ENCODE measurements around the gene DOCK1.
"Not testable (repeated sequence)": the region's sequence is repeated elsewhere in the genome, so short reads cannot be mapped to it uniquely, and the experiment has no call there.

DOCK1 gene

DNA sequence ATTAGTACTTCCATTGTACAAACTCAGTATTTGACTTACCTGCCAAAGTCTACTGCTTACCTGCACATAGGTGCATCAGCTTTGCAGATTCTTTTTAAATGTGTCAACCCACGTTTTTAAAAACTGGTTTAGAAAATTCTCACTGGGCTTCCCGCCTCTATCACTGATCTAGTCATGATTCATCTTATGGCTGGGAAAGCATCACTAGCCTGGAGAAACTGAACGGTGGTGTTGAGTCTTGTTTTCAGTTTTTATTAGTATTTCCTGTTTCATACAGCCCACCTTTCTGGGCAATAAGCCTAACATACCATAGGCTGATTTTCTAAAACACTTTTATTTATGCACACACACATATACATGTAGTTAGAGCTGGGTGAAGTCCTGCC lies 19.7 kb downstream of the DOCK1 start:
- DNase-seq (ENCODE audit: low read depth in 3 of 3) = no peak

DNA sequence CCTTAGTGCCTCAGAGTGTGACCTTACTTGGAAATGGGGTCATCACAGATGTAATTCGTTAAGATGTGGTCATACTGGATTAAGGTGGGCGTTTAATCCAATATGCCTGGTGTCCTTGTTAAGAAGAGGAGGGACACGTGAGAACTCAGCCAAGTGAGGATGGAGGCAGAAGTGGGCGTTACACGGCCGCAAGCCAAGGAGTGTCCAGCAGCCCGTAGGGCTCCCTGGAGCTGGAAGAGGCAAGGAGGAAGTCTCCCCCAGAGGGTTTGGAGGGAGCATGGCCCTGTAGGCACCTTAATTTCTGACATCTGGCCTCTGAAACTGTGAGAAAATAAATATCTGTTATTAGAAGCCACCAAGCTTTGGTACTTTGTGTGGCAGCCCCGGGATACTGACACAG lies 21.3 kb downstream of the DOCK1 start:
- DNase-seq (ENCODE audit: low read depth in 3 of 3) = no peak

DNA sequence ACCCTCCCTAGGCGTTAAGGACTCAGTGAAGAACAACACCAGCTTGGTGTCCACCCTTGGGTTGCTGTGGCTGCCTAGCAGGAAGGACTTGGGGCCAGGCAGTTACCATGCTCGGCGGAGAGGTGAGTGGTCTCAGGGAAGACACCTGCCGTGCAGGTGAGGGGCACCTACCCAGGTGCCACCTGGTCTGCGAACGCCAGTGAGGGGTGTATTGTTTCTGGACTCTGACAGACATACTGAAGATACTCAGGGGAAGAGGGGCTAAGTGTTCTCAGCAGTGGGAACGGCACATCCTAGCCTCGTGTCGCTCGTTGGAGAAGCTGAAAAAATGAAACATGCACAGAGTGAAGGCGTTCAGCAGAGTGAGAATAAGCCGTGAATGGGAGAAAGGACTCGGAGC lies 22.6 kb downstream of the DOCK1 start:
- DNase-seq (ENCODE audit: low read depth in 3 of 3) = no peak

DNA sequence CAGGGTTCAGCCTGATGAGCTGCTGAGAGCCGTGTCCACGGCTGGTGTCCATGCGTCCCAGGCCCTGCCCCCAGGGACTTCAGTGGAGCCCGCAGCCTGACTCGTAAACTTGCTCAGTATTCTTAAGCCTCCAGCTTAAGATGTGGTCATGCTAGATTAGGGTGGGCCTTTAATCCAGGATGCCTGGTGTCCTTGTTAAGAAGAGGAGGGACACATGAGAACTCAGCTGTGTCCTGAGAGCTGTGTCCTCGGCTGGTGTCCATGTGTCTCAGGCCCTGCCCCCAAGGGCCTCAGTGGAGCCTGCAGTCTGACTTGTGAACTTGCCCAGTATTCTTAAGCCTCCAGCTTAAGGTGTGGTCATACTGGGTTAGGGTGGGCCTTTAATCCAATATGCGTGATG lies 23.0 kb downstream of the DOCK1 start:
- no peak for DNase-seq (ENCODE audit: low read depth in 3 of 3)

DNA sequence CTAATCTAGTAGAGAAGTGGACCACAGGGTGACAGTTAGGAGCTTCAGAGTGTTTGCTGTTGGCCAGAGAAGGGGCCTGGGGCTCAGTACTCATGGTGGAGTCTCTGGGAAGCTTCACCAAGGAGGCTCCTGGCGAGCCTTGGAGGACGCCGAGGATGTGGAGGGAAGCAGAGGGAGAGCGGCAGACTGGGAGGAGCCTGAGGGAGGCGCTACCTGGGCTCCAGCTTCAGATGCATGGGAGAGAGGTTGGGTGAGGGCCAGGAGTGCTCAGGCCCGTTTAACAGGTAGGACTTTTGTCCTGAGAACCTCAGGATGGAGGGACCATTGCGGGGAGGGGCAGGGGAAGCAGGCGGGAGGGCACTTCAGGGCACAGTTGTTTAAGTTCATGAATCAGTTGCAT lies 24.2 kb downstream of the DOCK1 start:
- DNase-seq (ENCODE audit: low read depth in 3 of 3) = no peak

DNA sequence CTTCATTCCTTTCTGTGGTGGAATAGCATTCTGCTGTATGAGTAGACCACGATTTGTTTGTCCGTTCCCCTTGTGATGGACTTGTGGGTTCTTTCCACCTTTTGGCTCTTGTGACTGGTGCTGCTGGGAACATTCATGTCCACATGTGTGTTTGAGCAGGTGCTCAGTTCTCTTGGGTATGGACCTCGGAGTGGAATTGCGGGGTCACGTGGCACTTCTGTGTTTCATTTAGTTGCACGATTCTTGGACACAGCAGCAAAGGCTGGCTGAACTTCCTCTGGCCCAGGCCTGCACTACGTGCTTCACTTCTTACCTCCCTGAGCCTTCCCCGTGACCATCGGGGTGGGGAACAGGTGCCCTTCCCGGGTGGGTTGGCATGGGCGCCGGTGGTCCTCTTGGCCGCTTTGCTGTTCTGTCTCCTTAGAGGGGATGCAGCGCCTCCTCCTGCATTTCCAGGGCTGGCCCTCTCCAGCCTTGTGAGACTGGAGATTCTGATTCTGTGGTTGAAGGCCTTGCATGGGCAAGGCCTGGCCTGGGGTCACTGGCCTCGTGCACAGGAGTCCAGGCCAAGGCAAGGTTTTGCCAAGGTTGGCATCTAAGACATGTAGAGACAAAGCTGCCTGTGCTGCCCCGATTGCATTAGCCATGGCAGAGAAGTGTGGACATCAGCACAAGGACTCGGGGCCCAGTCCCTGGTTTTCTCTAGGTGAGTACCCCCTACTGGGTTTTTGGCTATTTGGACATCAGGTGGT lies 25.1 kb downstream of the DOCK1 start:
- no peak for DNase-seq (ENCODE audit: low read depth in 3 of 3)

DNA sequence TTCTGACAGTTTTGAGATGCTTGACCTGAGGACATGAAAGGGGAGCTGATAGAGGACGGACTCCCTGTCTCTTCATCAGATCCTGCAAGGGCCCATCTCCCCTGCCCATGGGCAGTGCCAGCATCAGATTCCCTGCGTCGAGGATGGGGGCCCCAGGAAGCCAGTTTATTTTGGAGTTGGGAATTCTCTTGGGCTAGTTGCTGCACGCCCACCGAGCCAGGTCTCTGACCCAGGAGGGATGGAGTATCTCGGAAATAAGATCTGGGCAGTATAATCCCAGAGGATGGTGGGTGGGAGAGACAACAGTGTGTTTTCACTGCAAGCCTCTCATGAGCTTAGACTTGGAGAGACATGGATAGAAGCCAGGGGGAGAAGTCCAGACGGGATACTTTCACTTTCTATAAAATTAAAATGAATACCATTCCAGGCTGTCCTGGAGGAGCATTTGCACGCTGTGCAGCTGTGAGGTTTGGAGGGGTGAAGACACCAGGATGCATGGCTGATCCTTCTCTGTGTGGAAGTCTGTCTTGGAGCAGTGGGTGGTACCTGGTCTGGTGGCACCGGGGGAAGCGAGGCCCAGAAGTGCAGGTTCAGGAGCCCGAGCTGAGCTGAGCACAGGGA lies 25.8 kb downstream of the DOCK1 start:
- DNase-seq (ENCODE audit: low read depth in 3 of 3) = no peak

DNA sequence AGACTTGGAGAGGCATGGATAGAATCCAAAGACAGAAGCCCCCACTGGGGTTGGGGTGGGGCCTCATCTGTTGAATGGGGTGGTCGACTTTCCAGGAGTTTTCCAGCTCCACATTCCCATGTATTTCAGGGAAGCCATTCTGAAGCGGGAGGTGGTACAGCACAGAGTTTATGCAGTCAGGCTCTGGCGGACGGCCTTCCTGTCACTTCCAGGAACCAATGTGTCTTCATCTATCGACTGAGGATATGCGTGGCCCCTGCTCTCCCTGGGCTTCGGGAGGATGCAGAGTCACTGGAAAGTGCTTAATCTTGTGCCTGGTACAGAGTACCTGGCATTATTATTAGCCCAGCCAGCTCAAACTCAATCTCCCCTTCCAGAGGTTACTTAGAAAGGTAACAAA lies 26.3 kb downstream of the DOCK1 start:
- DNase-seq (ENCODE audit: low read depth in 3 of 3) = no peak

DNA sequence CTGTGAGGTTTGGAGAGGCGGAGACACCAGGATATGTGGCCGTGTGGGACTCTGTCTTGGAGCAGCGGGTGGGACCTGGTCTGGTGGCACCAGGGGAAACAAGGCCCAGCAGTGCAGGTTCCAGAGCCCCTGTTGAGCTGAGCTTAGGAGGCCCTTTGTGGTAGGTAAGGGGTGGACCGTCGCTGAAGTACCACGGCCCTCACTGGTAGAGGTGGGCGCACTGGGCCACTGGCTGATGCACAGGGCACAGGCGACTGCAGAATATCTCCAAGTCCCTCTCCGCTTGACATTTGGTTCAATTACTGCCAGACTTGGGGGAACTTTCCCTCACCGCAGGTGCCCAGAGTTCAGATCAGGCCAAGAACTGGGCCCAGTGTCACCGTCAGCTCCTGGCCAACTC lies 27.3 kb downstream of the DOCK1 start:
- DNase-seq (ENCODE audit: low read depth in 3 of 3) = no peak

DNA sequence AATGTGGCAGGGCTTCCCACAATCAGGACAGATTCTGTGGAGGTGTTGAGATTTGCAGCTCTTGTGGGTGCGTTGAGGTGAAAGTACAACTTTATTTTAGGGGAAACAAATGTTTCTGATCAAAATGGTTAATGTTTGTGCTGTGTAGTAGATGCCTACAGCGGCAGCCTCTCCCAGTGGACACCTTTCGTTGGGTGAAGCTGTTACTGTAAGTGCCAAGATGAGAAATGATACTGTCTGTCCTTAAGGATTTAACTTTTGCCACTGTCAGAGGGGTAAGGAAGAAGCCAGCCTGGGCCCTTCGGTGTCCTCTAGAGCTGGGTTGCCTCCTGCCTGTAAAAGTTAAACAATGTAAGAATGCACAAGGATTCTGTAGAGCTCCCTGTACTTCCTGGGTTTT lies 27.9 kb downstream of the DOCK1 start:
- DNase-seq (ENCODE audit: low read depth in 3 of 3) = no peak

DNA sequence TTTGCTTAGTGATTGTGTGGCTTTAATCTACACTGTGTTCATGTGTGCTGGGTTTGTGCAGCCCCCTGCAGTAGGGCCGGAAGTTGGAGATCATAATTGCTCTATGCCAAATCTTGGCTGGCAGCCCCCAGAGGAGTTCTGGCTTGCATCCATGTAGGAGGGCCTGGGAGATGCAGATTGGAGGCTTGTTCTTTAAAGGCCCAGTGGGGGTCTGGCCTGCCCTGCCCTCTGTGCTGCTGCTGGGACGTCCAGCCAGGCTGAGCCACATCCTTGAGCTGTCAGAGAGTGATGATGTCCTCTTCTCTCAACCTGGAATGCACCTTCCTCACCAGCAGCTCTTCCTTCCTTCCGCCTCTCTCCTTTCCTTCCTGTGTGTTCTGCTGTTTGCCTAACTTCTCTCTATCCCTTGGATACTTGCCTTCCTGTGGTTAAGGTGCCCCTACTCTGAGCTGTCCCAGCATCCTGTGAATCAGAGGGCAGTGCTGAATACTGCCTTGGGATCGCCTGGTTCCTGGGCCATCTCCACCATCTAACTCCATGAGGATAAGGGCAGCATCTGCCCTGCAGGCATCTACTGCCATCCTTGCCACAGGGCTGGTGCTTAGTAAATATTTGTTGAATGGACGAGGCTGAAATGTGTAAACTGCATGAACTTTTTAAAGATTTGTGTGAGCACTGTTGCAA lies 30.2 kb downstream of the DOCK1 start:
- DNase-seq (ENCODE audit: low read depth in 3 of 3) = no peak

DNA sequence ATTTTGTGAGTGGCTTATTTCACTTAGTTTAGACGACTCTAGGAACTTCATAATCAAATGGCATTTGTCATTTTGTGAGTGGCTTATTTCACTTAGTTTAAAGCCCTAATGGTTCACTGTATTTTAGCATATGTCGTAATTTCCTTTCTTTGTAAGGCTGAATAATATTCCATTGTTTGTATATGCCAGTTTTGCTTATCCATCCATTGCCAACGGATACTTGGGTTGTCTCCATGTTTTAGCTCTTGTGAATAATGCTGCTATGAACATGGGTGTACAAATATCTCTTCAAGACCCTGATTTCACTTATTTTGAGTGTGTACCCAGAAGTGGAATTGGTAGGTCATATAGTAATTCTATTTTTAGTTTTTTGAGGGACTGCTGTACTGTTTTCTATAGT lies 31.8 kb downstream of the DOCK1 start:
- DNase-seq (ENCODE audit: low read depth in 3 of 3) = no peak

DNA sequence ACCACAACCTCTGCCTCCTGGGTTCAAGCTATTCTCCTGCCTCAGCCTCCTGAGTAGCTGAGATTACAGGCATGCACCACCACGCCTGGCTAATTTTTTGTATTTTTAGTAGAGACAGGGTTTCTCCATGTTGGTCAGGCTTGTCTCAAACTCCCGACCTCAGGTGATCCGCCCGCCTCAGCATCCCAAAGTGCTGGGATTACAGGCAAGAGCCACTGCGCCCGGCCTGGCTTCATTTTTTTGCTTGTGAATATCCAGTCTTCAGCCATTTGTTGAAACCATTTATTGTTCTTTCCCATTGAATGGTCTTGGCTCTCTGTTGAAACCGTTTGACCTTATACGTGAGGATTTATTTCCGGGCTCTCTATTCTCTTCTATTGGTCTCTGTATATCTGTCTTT lies 32.9 kb downstream of the DOCK1 start:
- not testable (repeated sequence) for DNase-seq (ENCODE audit: low read depth in 3 of 3)

DNA sequence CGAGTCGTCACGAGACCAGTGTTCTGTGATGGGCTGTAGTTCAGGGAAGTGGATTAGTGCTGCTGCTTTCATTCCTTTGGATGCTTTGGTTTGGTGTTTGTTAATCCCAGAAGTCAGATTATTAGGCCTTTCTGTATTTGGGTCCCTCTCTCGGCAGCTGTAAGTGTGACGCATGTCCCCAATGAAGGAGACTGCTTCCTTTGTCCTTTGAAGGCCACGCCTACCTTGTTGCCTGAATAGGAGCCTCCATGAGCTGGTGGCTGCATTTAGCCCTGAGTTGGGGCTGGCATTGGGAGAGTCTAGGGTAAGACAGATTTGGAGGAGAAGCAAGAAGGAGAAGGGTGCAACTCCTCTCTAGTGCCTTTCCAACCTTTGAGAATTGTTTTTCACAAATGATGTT lies 34.5 kb downstream of the DOCK1 start:
- DNase-seq (ENCODE audit: low read depth in 3 of 3) = no peak

DNA sequence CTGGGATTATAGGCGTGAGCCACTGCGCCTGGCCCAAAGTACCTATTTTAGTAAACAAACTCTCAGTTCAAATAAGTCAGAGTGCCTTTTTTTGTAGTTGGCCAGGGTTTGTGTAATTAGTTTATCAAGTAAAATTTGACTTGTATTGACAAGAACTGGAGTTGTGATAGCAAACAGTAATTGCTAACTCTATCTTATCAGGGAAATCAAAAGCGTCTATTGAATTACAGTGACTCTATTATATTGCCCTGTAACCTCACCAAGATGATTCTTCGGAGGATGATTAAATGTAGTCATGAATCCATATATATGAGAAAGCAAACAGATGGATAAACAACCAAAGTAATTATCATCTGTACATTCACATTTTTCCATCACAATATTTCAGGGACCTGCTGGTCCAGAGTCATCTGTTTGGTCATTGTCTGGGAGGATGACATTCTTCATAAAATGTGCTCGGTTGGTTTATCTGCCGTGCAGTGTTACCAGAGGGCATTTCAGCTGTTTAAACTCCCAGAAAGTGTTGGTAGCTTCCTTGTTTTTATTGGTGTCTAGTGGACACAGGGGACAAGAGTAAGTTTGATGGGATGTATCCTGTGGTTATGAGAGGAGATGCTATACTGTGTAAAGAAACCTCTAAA lies 35.6 kb downstream of the DOCK1 start:
- no peak for DNase-seq (ENCODE audit: low read depth in 3 of 3)

DNA sequence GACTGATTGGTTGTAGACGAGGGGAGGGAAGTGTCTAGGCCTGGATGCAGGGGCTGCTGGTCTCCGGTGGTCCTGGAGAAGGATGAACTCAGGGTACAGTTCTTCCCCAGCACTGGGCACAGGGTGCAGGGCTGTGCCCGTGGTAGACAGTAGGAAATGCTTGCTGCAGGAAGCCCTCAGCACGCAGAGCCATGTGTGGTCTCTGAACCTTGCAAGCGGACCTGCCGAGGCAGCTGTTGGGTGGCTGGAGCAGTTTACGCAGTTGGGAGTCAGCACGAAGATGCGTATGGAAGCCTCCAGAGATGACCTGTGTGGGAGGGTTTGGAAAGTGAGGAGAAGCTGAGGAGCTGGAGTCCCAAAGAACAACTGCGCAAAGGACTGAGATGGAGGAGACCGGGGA lies 39.0 kb downstream of the DOCK1 start:
- DNase-seq (ENCODE audit: low read depth in 3 of 3) = no peak

DNA sequence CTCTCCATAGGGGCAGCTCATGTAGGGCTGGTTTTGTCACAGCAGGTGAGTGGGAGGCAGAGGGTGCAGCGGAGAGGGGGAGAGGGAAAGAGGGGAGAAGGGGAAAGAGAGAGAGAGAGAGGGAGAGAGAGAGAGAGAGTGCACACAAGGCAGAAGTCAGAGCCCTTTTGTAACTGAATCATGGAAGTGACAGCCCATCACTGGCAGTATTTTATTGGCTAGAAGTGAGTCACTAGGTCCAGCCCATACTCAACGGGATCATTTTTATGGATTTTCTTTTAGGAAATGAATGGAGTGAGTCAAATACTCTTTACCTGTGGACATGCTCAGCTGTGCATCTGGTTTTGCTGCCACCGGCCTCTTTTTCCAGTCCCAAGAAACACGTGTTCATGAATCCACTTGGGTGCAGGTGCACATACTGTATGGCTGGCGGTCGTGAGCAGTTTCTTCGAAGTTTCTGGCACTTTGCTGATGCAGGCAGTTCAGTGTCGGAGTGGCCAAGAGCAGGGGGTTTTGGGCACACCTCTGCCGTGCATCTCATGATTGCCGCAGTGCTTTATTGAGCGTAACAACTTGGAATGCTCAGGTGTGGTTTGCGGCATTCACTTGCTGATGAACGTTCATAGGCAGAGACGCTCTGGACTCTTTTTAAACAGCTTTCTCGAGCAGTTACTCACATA lies 40.3 kb downstream of the DOCK1 start:
- no peak for DNase-seq (ENCODE audit: low read depth in 3 of 3)

DNA sequence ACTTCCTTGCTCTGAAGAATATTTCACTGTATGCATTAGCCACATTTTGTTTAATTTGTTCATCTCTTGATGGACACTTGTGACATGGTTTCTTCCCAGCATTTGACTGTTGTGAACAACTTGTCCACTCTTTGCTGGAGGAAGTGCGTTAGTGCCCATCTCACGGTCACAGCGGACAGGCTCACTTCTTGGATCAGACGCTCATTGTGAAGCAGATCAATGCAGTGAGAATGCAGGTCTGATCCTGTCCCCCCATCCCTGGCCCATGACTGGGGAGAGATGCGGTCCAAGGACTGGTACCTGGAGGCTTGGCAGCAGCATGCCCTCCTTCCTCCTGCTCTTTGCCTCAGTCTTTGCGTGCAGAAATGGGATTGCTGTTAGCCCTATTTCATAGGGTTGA lies 41.5 kb downstream of the DOCK1 start:
- DNase-seq (ENCODE audit: low read depth in 3 of 3) = no peak

DNA sequence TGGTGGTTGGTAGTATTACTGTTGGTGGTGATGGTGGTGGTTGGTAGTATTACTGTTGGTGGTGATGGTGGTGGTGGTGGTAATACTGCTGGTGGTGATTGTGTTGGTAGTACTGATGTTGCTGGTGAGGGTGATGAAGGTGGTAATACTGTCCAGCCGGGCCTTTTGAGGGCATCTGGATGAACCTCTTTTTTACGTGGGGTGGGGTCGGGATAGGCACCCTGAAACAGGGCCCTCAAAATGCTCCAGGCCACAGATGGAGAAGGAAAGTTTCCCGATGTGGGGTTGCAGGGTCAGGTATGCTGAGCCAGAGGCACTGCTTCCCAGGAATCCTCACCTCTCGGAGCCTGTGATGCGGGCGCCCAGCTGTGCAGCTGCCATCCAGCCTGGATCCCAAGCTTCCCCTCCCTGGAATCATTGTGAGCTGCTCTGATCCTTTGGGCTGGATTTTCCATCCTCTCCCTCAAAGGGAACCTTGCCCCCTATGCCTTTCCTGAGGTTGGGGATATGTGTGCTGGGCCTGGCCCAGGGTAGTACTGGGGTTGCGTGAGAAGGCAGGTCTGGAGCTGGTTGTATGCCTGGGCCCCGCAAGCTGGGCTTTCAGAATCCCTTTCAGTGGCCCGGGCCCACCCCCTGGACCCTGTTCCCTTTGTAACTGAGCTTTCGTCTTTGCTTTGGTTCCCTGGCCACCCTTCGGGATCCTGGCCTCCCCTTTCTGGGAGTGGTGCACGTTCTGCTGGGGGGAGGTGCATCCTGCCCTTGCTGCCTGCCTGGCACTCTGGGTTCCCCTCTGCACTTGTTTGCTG lies 43.3 kb downstream of the DOCK1 start:
- no peak for DNase-seq (ENCODE audit: low read depth in 3 of 3)

DNA sequence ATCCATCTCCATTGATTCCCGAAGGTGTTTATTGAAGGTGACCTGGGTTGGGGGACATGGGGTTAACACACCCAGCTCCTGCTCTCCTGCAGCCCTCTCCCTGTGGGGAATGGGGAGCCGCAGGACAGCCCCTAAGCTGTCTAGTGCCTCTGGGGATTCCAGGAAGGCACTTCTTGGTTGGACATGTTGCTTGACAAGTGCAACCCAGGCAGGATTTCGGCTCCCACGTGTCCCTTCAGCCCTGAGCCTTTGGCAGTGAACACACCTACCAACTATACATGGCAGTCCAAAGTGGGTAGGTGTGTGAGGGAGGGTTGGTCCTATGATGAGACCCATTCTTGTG lies 43.9 kb downstream of the DOCK1 start:
- no peak for DNase-seq (ENCODE audit: low read depth in 3 of 3)

DNA sequence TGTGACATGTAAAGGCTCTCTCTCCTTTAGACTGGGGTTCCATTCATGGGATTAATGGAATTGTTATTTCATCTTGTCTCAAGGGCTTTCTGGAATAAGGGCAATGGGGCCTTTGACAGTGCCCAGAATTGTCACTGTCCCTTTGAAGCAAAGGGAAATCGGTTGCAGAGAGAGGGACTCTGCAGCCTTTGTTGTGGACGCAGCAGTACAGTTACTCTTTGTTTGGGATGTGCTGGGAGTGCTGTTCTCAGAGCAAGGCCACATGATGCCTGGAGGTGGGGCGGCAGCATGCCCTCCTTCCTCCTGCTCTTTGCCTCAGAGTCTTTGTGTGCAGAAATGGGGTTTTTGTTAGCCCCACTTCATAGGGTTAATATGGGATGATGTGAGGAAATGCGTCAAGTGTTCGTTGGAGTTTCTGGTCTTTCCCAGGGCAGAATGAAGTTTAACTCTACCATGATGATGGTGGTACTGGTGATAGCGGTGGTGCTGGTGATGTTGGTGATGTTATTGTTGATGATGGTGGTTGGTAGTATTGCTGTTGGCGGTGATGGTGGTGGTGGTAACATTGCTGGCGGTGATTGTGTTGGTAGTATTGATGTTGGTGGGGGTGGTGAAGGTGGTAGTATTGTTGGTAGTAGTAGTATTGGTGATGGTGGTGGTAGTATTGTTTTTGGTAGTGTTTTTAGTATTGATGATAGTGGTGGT lies 45.3 kb downstream of the DOCK1 start:
- no peak for DNase-seq (ENCODE audit: low read depth in 3 of 3)
